ENCODE measurements around the gene SFXN1.

SFXN1 gene

GRCh38 chr5:175478384-175479124 lies at the start of gene SFXN1:
SFXN1 (plus strand) TSS chr5:175478560; CDS start chr5:175492104, 13,544 bp downstream.
- peak; percentile 69 to 77 for DNase-seq (ENCODE audit: low read depth in 2 of 2)
- TF ChIP-seq CTCF (IDR thresholded peaks at IDR 0.05; ENCODE audit: low read depth, low read length) = no peak
- peak within 1 kb of the TSS; percentile 63 to 84 for H3K4me3 ChIP-seq (replicated peaks in 1 of 2; ENCODE audit: low read depth in 2 of 2, low read length in 2 of 2)

GRCh38 chr5:175434800-175435199 lies 43.6 kb upstream of the SFXN1 start:
- TF ChIP-seq CTCF (IDR thresholded peaks at IDR 0.05; ENCODE audit: low read depth, low read length) = no peak
- H3K4me3 ChIP-seq (replicated peaks in 1 of 2; ENCODE audit: low read depth in 2 of 2, low read length in 2 of 2) = no peak overlapping the region
- DNase-seq (ENCODE audit: low read depth in 2 of 2) = no peak

GRCh38 chr5:175436359-175436758 lies 42.0 kb upstream of the SFXN1 start:
- no peak for DNase-seq (ENCODE audit: low read depth in 2 of 2)
- TF ChIP-seq CTCF (IDR thresholded peaks at IDR 0.05; ENCODE audit: low read depth, low read length) = no peak
- H3K4me3 ChIP-seq (replicated peaks in 1 of 2; ENCODE audit: low read depth in 2 of 2, low read length in 2 of 2) = no peak overlapping the region

GRCh38 chr5:175438234-175438857 lies 40.0 kb upstream of the SFXN1 start:
- DNase-seq (ENCODE audit: low read depth in 2 of 2) = no peak
- no peak overlapping the region for H3K4me3 ChIP-seq (replicated peaks in 1 of 2; ENCODE audit: low read depth in 2 of 2, low read length in 2 of 2)
- no peak for TF ChIP-seq CTCF (IDR thresholded peaks at IDR 0.05; ENCODE audit: low read depth, low read length)

- H3K4me3 ChIP-seq (replicated peaks in 1 of 2; ENCODE audit: low read depth in 2 of 2, low read length in 2 of 2) = no peak overlapping the region
- TF ChIP-seq CTCF (IDR thresholded peaks at IDR 0.05; ENCODE audit: low read depth, low read length) = no peak
- DNase-seq (ENCODE audit: low read depth in 2 of 2) = peak in 1 of 2 donors; percentile 10
These were observed 34.8 kb upstream of the SFXN1 start for GRCh38 chr5:175443514-175444059.

- DNase-seq (ENCODE audit: low read depth in 2 of 2) = peak; percentile 12 to 23
- peak; percentile 31 for TF ChIP-seq CTCF (IDR thresholded peaks at IDR 0.05; ENCODE audit: low read depth, low read length)
- H3K4me3 ChIP-seq (replicated peaks in 1 of 2; ENCODE audit: low read depth in 2 of 2, low read length in 2 of 2) = no peak within 1 kb of the TSS
These were observed 34.1 kb upstream of the SFXN1 start, which contains the start of gene DRD1 for GRCh38 chr5:175444060-175444904. DRD1 (minus strand) TSS chr5:175444182; CDS start chr5:175443099, 1,083 bp downstream.
